K562 (cell line): Measurements from ENCODE around the gene HGS. TPM values are rescaled to one million over a fixed set of nuclear protein-coding genes. Genes with fewer than 3 reads are reported as not detected.

ENCODE experiments used
- ATF2 ChIP-seq: sonication (generic); formaldehyde crosslinking; IDR thresholded peaks from 2 replicates; pipeline ENCODE4 v1.8.1; 2022; ENCODE audit warnings: missing genetic modification reagents
- C11orf30 ChIP-seq: fragments of 450-650 bp; IDR thresholded peaks from 2 replicates; pipeline ENCODE4 v1.6.1; 2016; ENCODE audit warnings: low read depth, mild to moderate bottlenecking
- CREBBP ChIP-seq: IDR thresholded peaks from one replicate; pipeline ENCODE4 v1.6.1; 2012; ENCODE audit warnings: low read depth, mild to moderate bottlenecking, control low read depth, inconsistent platforms, low read length
- ELK1 ChIP-seq: sonication (generic); formaldehyde crosslinking; IDR thresholded peaks from 2 replicates; pipeline ENCODE4 v1.8.1; 2022; ENCODE audit warnings: missing genetic modification reagents
- ETS2 ChIP-seq: IDR thresholded peaks from 2 replicates; pipeline ENCODE4 v1.6.1; 2016; ENCODE audit warnings: borderline replicate concordance, missing genetic modification characterization, mild to moderate bottlenecking, moderate library complexity, missing compliant biosample characterization; ENCODE audit not compliant: poor library complexity, severe bottlenecking
- HLTF ChIP-seq: fragments of 450-650 bp; IDR thresholded peaks from 2 replicates; pipeline ENCODE4 v1.6.1; 2016
- HNRNPLL ChIP-seq: fragments of 200-400 bp; formaldehyde crosslinking; IDR thresholded peaks from 2 replicates; pipeline ENCODE4 v1.6.1; 2017; ENCODE audit warnings: low read length, low read depth, mild to moderate bottlenecking; ENCODE audit not compliant: poor library complexity, severe bottlenecking
- MTA1 ChIP-seq: fragments of 450-650 bp; IDR thresholded peaks from 2 replicates; pipeline ENCODE4 v1.6.1; 2017; ENCODE audit warnings: borderline replicate concordance
- PRMT5 ChIP-seq: sonication (generic); formaldehyde crosslinking; IDR thresholded peaks from 2 replicates; pipeline ENCODE4 v1.5.0; 2020; ENCODE audit warnings: missing genetic modification reagents
- RAD51 ChIP-seq: fragments of 450-650 bp; IDR thresholded peaks from 2 replicates; pipeline ENCODE4 v1.7.1; 2016; ENCODE audit warnings: low read depth, mild to moderate bottlenecking, borderline replicate concordance
- RFX7 ChIP-seq: fragments of 250-450 bp; sonication (Bioruptor Pico); IDR thresholded peaks from 2 replicates; pipeline ENCODE4 v1.5.1; 2021; ENCODE audit warnings: mild to moderate bottlenecking
- SMC3 ChIP-seq: conservative IDR thresholded peaks from 2 replicates; pipeline ENCODE4 v1.6.1; 2011; ENCODE audit warnings: low read depth, low read length, improper control_type of control experiment; ENCODE audit not compliant: insufficient read depth
- STAT5A ChIP-seq: IDR thresholded peaks from 2 replicates; pipeline ENCODE4 v1.6.1; 2012; ENCODE audit warnings: low read length, inconsistent platforms, borderline replicate concordance
- ZNF347 ChIP-seq: fragments of 450-650 bp; formaldehyde crosslinking; IDR thresholded peaks from 2 replicates; pipeline ENCODE4 v1.4.0; 2020; ENCODE audit warnings: low read depth, mild to moderate bottlenecking, moderate library complexity
- ZNF707 ChIP-seq: fragments of 250-450 bp; sonication (Bioruptor Pico); conservative IDR thresholded peaks from 2 replicates; pipeline ENCODE4 v1.8.0; 2022; ENCODE audit warnings: inconsistent platforms, mild to moderate bottlenecking, moderate library complexity
- ZSCAN29 ChIP-seq: fragments of 450-650 bp; IDR thresholded peaks from 2 replicates; pipeline ENCODE4 v1.6.1; 2017
- polyA plus RNA-seq, 8 experiments: library from polyadenylated mRNA; depleted of rRNA in 4 of 8; stranded (reverse) in 5 of 8; unstranded in 3 of 8; fragments of >200 nt; fragmentation: Nextera tagmentation in 2 of 8; fragmentation: Illumina TruSeq in 1 of 8; extraction: Ambion mirVana in 2 of 8; extraction: Trizol in 1 of 8; gene quantifications; 2 replicates each; pipeline versions ENCODE4 v1.2.1 to v1.2.3, GENCODE V29; 2011 to 2014; ENCODE audit warnings: inconsistent platforms in 1 of 8, missing spikeins in 1 of 8
- total RNA-seq, 7 experiments: library from RNA; depleted of rRNA in 6 of 7; stranded (reverse); fragments of >200 nt in 6 of 7; fragmentation: Illumina TruSeq in 2 of 7; extraction: Trizol in 2 of 7; gene quantifications; 2 replicates each; pipeline versions ENCODE4 v1.2.1 to v1.2.3, GENCODE V29; 2011 to 2021; ENCODE audit warnings: low replicate concordance in 1 of 7
- TF ChIP-seq, protein P1 (sequence below): sonication (generic); formaldehyde crosslinking; IDR thresholded peaks from 2 replicates; pipeline ENCODE4 v1.9.0; 2022; ENCODE audit warnings: mild to moderate bottlenecking, missing genetic modification reagents
- TF ChIP-seq, protein P2 (sequence below): fragments of 250-450 bp; sonication (Bioruptor Pico); IDR thresholded peaks from 2 replicates; pipeline ENCODE4 v1.5.0; 2021
- TF ChIP-seq, protein P3 (sequence below): IDR thresholded peaks from 3 replicates; pipeline ENCODE4 v1.6.1; 2011; ENCODE audit warnings: borderline replicate concordance, mild to moderate bottlenecking, moderate library complexity; ENCODE audit not compliant: insufficient read length; ENCODE audit errors: extremely low read depth
- TF ChIP-seq, protein P4 (sequence below): fragments of 450-650 bp; formaldehyde crosslinking; conservative IDR thresholded peaks from 2 replicates; pipeline ENCODE4 v1.4.0; 2022; ENCODE audit warnings: mild to moderate bottlenecking, missing genetic modification characterization

HGS gene
- total and polyA plus RNA-seq, 9 of the 15 experiments (the other 6 are each of a cell fraction or from before 2014, with no cell fraction given), result 3.9 to 176 (median 77.1) TPM

- TF ChIP-seq, protein P1, sequence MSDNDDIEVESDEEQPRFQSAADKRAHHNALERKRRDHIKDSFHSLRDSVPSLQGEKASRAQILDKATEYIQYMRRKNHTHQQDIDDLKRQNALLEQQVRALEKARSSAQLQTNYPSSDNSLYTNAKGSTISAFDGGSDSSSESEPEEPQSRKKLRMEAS, result no peak
- TF ChIP-seq RAD51 (no peak), PRMT5 (CRISPR knock-in tag) (no peak), ATF2 (CRISPR knock-in tag) (no peak), HLTF (0 out of 2 replicates have a peak, but pooled peaks have one; percentile 39), SMC3 (no peak), ZNF347 (CRISPR knock-in tag) (no peak), ZSCAN29 (no peak), MTA1 (no peak), RFX7 (CRISPR knock-in tag) (no peak), ETS2 (tag) (no peak), ZNF707 (CRISPR knock-in tag) (no peak), ELK1 (no peak), HNRNPLL (no peak), CREBBP (no peak), STAT5A (no peak), C11orf30 (no peak)
- TF ChIP-seq, protein P2, sequence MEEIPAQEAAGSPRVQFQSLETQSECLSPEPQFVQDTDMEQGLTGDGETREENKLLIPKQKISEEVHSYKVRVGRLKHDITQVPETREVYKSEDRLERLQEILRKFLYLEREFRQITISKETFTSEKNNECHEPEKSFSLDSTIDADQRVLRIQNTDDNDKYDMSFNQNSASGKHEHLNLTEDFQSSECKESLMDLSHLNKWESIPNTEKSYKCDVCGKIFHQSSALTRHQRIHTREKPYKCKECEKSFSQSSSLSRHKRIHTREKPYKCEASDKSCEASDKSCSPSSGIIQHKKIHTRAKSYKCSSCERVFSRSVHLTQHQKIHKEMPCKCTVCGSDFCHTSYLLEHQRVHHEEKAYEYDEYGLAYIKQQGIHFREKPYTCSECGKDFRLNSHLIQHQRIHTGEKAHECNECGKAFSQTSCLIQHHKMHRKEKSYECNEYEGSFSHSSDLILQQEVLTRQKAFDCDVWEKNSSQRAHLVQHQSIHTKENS (CRISPR knock-in tag), result no peak
- TF ChIP-seq, protein P3, sequence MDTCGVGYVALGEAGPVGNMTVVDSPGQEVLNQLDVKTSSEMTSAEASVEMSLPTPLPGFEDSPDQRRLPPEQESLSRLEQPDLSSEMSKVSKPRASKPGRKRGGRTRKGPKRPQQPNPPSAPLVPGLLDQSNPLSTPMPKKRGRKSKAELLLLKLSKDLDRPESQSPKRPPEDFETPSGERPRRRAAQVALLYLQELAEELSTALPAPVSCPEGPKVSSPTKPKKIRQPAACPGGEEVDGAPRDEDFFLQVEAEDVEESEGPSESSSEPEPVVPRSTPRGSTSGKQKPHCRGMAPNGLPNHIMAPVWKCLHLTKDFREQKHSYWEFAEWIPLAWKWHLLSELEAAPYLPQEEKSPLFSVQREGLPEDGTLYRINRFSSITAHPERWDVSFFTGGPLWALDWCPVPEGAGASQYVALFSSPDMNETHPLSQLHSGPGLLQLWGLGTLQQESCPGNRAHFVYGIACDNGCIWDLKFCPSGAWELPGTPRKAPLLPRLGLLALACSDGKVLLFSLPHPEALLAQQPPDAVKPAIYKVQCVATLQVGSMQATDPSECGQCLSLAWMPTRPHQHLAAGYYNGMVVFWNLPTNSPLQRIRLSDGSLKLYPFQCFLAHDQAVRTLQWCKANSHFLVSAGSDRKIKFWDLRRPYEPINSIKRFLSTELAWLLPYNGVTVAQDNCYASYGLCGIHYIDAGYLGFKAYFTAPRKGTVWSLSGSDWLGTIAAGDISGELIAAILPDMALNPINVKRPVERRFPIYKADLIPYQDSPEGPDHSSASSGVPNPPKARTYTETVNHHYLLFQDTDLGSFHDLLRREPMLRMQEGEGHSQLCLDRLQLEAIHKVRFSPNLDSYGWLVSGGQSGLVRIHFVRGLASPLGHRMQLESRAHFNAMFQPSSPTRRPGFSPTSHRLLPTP, result no peak
- TF ChIP-seq, protein P4, sequence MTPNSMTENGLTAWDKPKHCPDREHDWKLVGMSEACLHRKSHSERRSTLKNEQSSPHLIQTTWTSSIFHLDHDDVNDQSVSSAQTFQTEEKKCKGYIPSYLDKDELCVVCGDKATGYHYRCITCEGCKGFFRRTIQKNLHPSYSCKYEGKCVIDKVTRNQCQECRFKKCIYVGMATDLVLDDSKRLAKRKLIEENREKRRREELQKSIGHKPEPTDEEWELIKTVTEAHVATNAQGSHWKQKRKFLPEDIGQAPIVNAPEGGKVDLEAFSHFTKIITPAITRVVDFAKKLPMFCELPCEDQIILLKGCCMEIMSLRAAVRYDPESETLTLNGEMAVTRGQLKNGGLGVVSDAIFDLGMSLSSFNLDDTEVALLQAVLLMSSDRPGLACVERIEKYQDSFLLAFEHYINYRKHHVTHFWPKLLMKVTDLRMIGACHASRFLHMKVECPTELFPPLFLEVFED (CRISPR knock-in tag), result no peak
These were observed 615 bp upstream of the HGS start (continued) for GRCh38 chr17:81683208-81683583.
